Gastroesophageal sphincter (tissue), 4 donors: ENCODE measurements around the gene HDDC3. TPM values are rescaled to one million over a fixed set of nuclear protein-coding genes. Genes with fewer than 3 reads are reported as not detected.

Experiments used
- ATAC-seq: fragments of 150-250 bp; one replicate; pipeline ENCODE4 v1.9.1; 2016; ENCODE audit warnings: mild to moderate bottlenecking, moderate library complexity
- H3K27ac ChIP-seq, 4 donors: fragments of 200-600 bp; sonication (generic) in 3 of 4; 1 replicate in 3 of 4; 2 replicates in 1 of 4; pipeline ENCODE4 v1.5.1; 2016 to 2019
- H3K27me3 ChIP-seq: fragments of 200-600 bp; sonication (generic); one replicate; pipeline ENCODE4 v1.5.1; 2019
- H3K36me3 ChIP-seq, 2 donors: fragments of 200-600 bp; sonication (generic); one replicate each; pipeline ENCODE4 v1.5.1; 2019; ENCODE audit warnings: control low read depth in 1 of 2
- H3K4me1 ChIP-seq, 3 donors: fragments of 200-600 bp; sonication (generic); 1 replicate in 2 of 3; 2 replicates in 1 of 3; pipeline ENCODE4 v1.5.1; 2016 to 2019; ENCODE audit warnings: control low read depth in 2 of 3
- H3K4me3 ChIP-seq, 2 donors: fragments of 200-600 bp; sonication (generic); one replicate each; pipeline ENCODE4 v1.5.1; 2019; ENCODE audit warnings: mild to moderate bottlenecking in 1 of 2, moderate library complexity in 1 of 2
- H3K9me3 ChIP-seq, 3 donors: fragments of 200-600 bp; sonication (generic); one replicate each; pipeline ENCODE4 v1.5.1; 2017 to 2019; ENCODE audit warnings: control low read depth in 2 of 3
- CTCF ChIP-seq, 4 experiments: fragments of 200-600 bp in 2 of 4; fragments of 450-650 bp in 2 of 4; sonication (generic) in 1 of 4; IDR thresholded peaks; one replicate each; pipeline ENCODE4 v1.5.1; 2017 to 2019; ENCODE audit warnings: antibody characterized with exemption in 4 of 4, mild to moderate bottlenecking in 2 of 4, moderate library complexity in 2 of 4
- EP300 ChIP-seq: sonication (generic); formaldehyde crosslinking; IDR thresholded peaks from one replicate; pipeline ENCODE4 v1.6.1; 2017; ENCODE audit warnings: antibody characterized with exemption, mild to moderate bottlenecking
- POLR2A ChIP-seq, 2 donors: fragments of 450-650 bp; IDR thresholded peaks; one replicate each; pipeline ENCODE4 v1.6.1; 2017; ENCODE audit warnings: antibody characterized with exemption in 2 of 2, mild to moderate bottlenecking in 2 of 2, moderate library complexity in 1 of 2
- POLR2AphosphoS5 ChIP-seq: sonication (generic); formaldehyde crosslinking; IDR thresholded peaks from one replicate; pipeline ENCODE4 v1.6.1; 2017; ENCODE audit warnings: antibody characterized with exemption
- WGBS, 2 donors: methylation state at CpG; one replicate each; pipeline ENCODE4 v1.1.5; 2018; ENCODE audit warnings: low coverage in 1 of 2; 5-methylcytosine and 5-hydroxymethylcytosine counted together
- small RNA-seq, 4 donors: library from RNA; depleted of rRNA; stranded (forward); fragments of <200 nt; gene quantifications; one replicate each; pipeline ENCODE3, GENCODE V24; 2016
- total RNA-seq, 4 donors: library from RNA; depleted of rRNA; stranded (reverse); fragments of >200 nt; gene quantifications; one replicate each; pipeline ENCODE4 v1.1.0, GENCODE V29; 2016

The HDDC3 gene
- total RNA-seq, 4 donors from 2014 or later: 5.9 to 17.1 (median 8.3) TPM

GRCh38 chr15:90881181-90881977 lies 51.0 kb downstream of the HDDC3 start:
- Histone ChIP-seq H3K27ac (no peak overlapping the region), H3K36me3 (peaks cover 0 to 62% of the 10 kb centered on the region in 2 donors), H3K4me1 (peaks cover 0 to 40% (median 26%) of the 10 kb centered on the region in 3 donors), H3K27me3 (no peaks in the 10 kb centered on the region), H3K4me3 (no peak overlapping the region), H3K9me3 (no peaks in the 10 kb centered on the region)
- WGBS, 2 donors: 76 to 77% methylated on average over 5 of the region's 35 CpGs
- no peak for ATAC-seq
- TF ChIP-seq CTCF (IDR thresholded peaks at IDR 0.05) (no peak), EP300 (no peak), POLR2A (IDR thresholded peaks at IDR 0.05) (no peak), POLR2AphosphoS5 (no peak)

- Histone ChIP-seq H3K27ac (no peak overlapping the region), H3K36me3 (peaks cover 0 to 70% of the 10 kb centered on the region in 2 donors), H3K4me3 (no peak overlapping the region), H3K27me3 (no peaks in the 10 kb centered on the region), H3K4me1 (peaks cover 0 to 32% (median 22%) of the 10 kb centered on the region in 3 donors), H3K9me3 (no peaks in the 10 kb centered on the region)
- no peak for ATAC-seq
- no CpG with 5 or more reads among the region's 16 CpGs for WGBS, 2 donors
- no peak for TF ChIP-seq CTCF (IDR thresholded peaks at IDR 0.05)
- TF ChIP-seq POLR2A (IDR thresholded peaks at IDR 0.05): no peak
- no peak for TF ChIP-seq EP300
- TF ChIP-seq POLR2AphosphoS5: no peak
These were observed 51.8 kb downstream of the HDDC3 start for GRCh38 chr15:90880381-90881145.

Small RNAs within 50 kb of the gene (small RNA-seq; reads per million reads assigned to genes)
- gene RF00019: 0 reads per million in 4 donors

Other genes starting within 250 kb of the HDDC3 start
- 1 to 10 TPM in 2 of 4 donors, under 1 TPM in 2; 0.15 to 2.8 (median 1.4) TPM for gene BLM, start 215.2 kb downstream of the HDDC3 start, total RNA-seq
- gene FURIN, start 64.0 kb downstream of the HDDC3 start, total RNA-seq: 10 to 100 TPM; 34.1 to 75.4 (median 59.8) TPM
- gene FES, start 48.0 kb downstream of the HDDC3 start, total RNA-seq: 10 to 100 TPM; 40.1 to 70.4 (median 43.5) TPM
- gene MAN2A2, start 29.2 kb downstream of the HDDC3 start, total RNA-seq: 10 to 100 TPM; 19.4 to 58.2 (median 44.9) TPM
- gene UNC45A, start 2.7 kb upstream of the HDDC3 start, total RNA-seq: 100 to 1,000 TPM in 2 of 4 donors, 10 to 100 TPM in 2; 63.7 to 116 (median 100) TPM
- gene RCCD1, start 22.3 kb upstream of the HDDC3 start, total RNA-seq: 10 to 100 TPM in 2 of 4 donors, 1 to 10 TPM in 2; 5.3 to 11.1 (median 9.0) TPM
- 10 to 100 TPM in 1 of 4 donors, 1 to 10 TPM in 3; 2.2 to 12.7 (median 4.5) TPM for gene PRC1, start 62.0 kb upstream of the HDDC3 start, total RNA-seq
- 10 to 100 TPM in 2 of 4 donors, 1 to 10 TPM in 2; 7.8 to 12.8 (median 10.1) TPM for gene VPS33B, start 90.0 kb upstream of the HDDC3 start, total RNA-seq
- gene SV2B, start 167.7 kb upstream of the HDDC3 start, total RNA-seq: 1 to 10 TPM in 3 of 4 donors, under 1 TPM in 1; 0.16 to 4.1 (median 1.1) TPM